Skin of body (tissue), 2 donors: ENCODE data around the gene LMO7. TPM values are rescaled to one million over a fixed set of nuclear protein-coding genes. Genes with fewer than 3 reads are reported as not detected.

Experiments
- DNase-seq: peaks from one replicate; lab custom pipeline; 2025; lab: John Stamatoyannopoulos, UW
- total RNA-seq: library from RNA; depleted of rRNA; stranded (reverse); fragments of >200 nt; gene quantifications from one replicate; pipeline ENCODE4 v1.2.3, GENCODE V29; 2014

The LMO7 gene
- total RNA-seq, result 139 TPM

GRCh38 chr13:75635828-75636435 is at the start of gene LMO7:
LMO7 (plus strand) TSS chr13:75636330; CDS start chr13:75636658, 328 bp downstream.
- DNase-seq, result no peak

- no peak for DNase-seq
Measured at GRCh38 chr13:75587679-75588078, 48.5 kb upstream of the LMO7 start.

- no peak for DNase-seq
Measured at GRCh38 chr13:75596657-75597182, 39.4 kb upstream of the LMO7 start.

- DNase-seq, result no peak
Measured at GRCh38 chr13:75600371-75600770, 35.8 kb upstream of the LMO7 start.

- no peak for DNase-seq
Measured at GRCh38 chr13:75603038-75603437, 33.1 kb upstream of the LMO7 start.

- no peak for DNase-seq
Measured at GRCh38 chr13:75607447-75607846, 28.7 kb upstream of the LMO7 start.

GRCh38 chr13:75610466-75610865 is 25.7 kb upstream of the LMO7 start:
- DNase-seq, result no peak

GRCh38 chr13:75612354-75612753 is 23.8 kb upstream of the LMO7 start:
- DNase-seq, result no peak

GRCh38 chr13:75617230-75617629 is 18.9 kb upstream of the LMO7 start:
- DNase-seq, result no peak

GRCh38 chr13:75618308-75618707 is 17.8 kb upstream of the LMO7 start:
- DNase-seq, result no peak

GRCh38 chr13:75620020-75620419 is 16.1 kb upstream of the LMO7 start:
- DNase-seq, result no peak

- DNase-seq, result no peak
Measured at GRCh38 chr13:75621147-75621546, 15.0 kb upstream of the LMO7 start.

- DNase-seq, result no peak
Measured at GRCh38 chr13:75628801-75629200, 7.3 kb upstream of the LMO7 start.

- peak; percentile 11 for DNase-seq
Measured at GRCh38 chr13:75633285-75633684, 2.8 kb upstream of the LMO7 start.

GRCh38 chr13:75635101-75635827 is 866 bp upstream of the LMO7 start:
- no peak for DNase-seq

- no peak for DNase-seq
Measured at GRCh38 chr13:75636436-75637180, 478 bp downstream of the LMO7 start.

- peak; percentile 67 for DNase-seq
Measured at GRCh38 chr13:75637181-75637750, 1.1 kb downstream of the LMO7 start.

GRCh38 chr13:75639454-75639853 is 3.3 kb downstream of the LMO7 start:
- DNase-seq, result no peak

GRCh38 chr13:75641026-75641425 is 4.9 kb downstream of the LMO7 start:
- DNase-seq, result no peak

GRCh38 chr13:75643182-75643581 is 7.1 kb downstream of the LMO7 start:
- no peak for DNase-seq

GRCh38 chr13:75643693-75644092 is 7.6 kb downstream of the LMO7 start:
- DNase-seq, result no peak

GRCh38 chr13:75645141-75645540 is 9.0 kb downstream of the LMO7 start:
- DNase-seq, result no peak
